Epidermal melanocyte (primary cell): ENCODE measurements around the gene RAB6D.
A peak's percentile ranks its signal among the peaks of the same experiment; 100 is the strongest.
"Not testable (repeated sequence)": the region's sequence is repeated elsewhere in the genome, so short reads cannot be mapped to it uniquely, and the experiment has no call there.

ENCODE experiments used
- DNase-seq: peaks from one replicate; pipeline ENCODE4 v3.0.0; 2011; ENCODE audit warnings: low spot score; ENCODE audit not compliant: insufficient read length

The RAB6D gene

GRCh38 chr2:131363703-131364186, at the start of gene RAB6D:
RAB6D (minus strand) TSS chr2:131364168; CDS start chr2:131363720, 448 bp downstream.
- not testable (repeated sequence) for DNase-seq

GRCh38 chr2:131413148-131413747, 49.3 kb upstream of the RAB6D start:
- peak; percentile 59 for DNase-seq

- DNase-seq = no peak
Measured at GRCh38 chr2:131410173-131410572, 46.2 kb upstream of the RAB6D start.

GRCh38 chr2:131408778-131409177, 44.8 kb upstream of the RAB6D start:
- no peak for DNase-seq

GRCh38 chr2:131408207-131408606, 44.2 kb upstream of the RAB6D start:
- DNase-seq = no peak

GRCh38 chr2:131404753-131405152, 40.8 kb upstream of the RAB6D start:
- no peak for DNase-seq

- no peak for DNase-seq
Measured at GRCh38 chr2:131402320-131403039, 38.5 kb upstream of the RAB6D start.

- no peak for DNase-seq
Measured at GRCh38 chr2:131400849-131401248, 36.9 kb upstream of the RAB6D start.

- DNase-seq = not testable (repeated sequence)
Measured at GRCh38 chr2:131400441-131400840, 36.5 kb upstream of the RAB6D start.

GRCh38 chr2:131396209-131396608, 32.2 kb upstream of the RAB6D start:
- DNase-seq = not testable (repeated sequence)

GRCh38 chr2:131395024-131395645, 31.2 kb upstream of the RAB6D start:
- not testable (repeated sequence) for DNase-seq

GRCh38 chr2:131394147-131394931, 30.4 kb upstream of the RAB6D start:
- DNase-seq = no peak

GRCh38 chr2:131391953-131392352, 28.0 kb upstream of the RAB6D start:
- not testable (repeated sequence) for DNase-seq

GRCh38 chr2:131391471-131391870, 27.5 kb upstream of the RAB6D start:
- not testable (repeated sequence) for DNase-seq

- not testable (repeated sequence) for DNase-seq
Measured at GRCh38 chr2:131390495-131391130, 26.6 kb upstream of the RAB6D start.

- DNase-seq = no peak
Measured at GRCh38 chr2:131389657-131390056, 25.7 kb upstream of the RAB6D start.

- DNase-seq = not testable (repeated sequence)
Measured at GRCh38 chr2:131388834-131389233, 24.9 kb upstream of the RAB6D start.

GRCh38 chr2:131373111-131373510, 9.1 kb upstream of the RAB6D start:
- not testable (repeated sequence) for DNase-seq

- no peak for DNase-seq
Measured at GRCh38 chr2:131369954-131370353, 6.0 kb upstream of the RAB6D start.

GRCh38 chr2:131368493-131369066, 4.6 kb upstream of the RAB6D start:
- DNase-seq = not testable (repeated sequence)

GRCh38 chr2:131367352-131367751, 3.4 kb upstream of the RAB6D start:
- DNase-seq = no peak
